IPS-18a (cell line): ENCODE data around the gene PSD.

Experiments used
- H3K27ac ChIP-seq: one replicate; pipeline ENCODE4 v1.5.1; 2013; ENCODE audit warnings: low read length
- H3K27me3 ChIP-seq: one replicate; pipeline ENCODE4 v1.6.1; 2013; ENCODE audit warnings: mild to moderate bottlenecking, low read length; ENCODE audit not compliant: control insufficient read depth, insufficient read depth
- H3K36me3 ChIP-seq: one replicate; pipeline ENCODE4 v1.6.1; 2013; ENCODE audit warnings: low read depth, low read length; ENCODE audit not compliant: control insufficient read depth
- H3K4me1 ChIP-seq: one replicate; pipeline ENCODE4 v1.6.1; 2013; ENCODE audit warnings: low read depth, low read length; ENCODE audit not compliant: control insufficient read depth
- H3K4me3 ChIP-seq: one replicate; pipeline ENCODE4 v1.5.1; 2013; ENCODE audit warnings: low read length
- H3K9ac ChIP-seq: one replicate; pipeline ENCODE4 v1.6.1; 2013; ENCODE audit warnings: mild to moderate bottlenecking, low read length, moderate library complexity
- H3K9me3 ChIP-seq: one replicate; pipeline ENCODE4 v1.6.1; 2013; ENCODE audit warnings: low read depth, low read length; ENCODE audit not compliant: control insufficient read depth

Gene PSD

GRCh38 chr10:102424145-102424544 is 5.6 kb upstream of the PSD start:
- H3K27me3 ChIP-seq: peaks cover 7% of the 10 kb centered on the region
- peaks cover 5% of the 10 kb centered on the region for H3K4me1 ChIP-seq
- no peak overlapping the region for H3K27ac ChIP-seq
- H3K9me3 ChIP-seq: no peaks in the 10 kb centered on the region
- H3K36me3 ChIP-seq: peaks cover 3% of the 10 kb centered on the region
- no peak overlapping the region for H3K9ac ChIP-seq
- H3K4me3 ChIP-seq: no peak overlapping the region

- no peak overlapping the region for H3K4me3 ChIP-seq
- peaks cover 3% of the 10 kb centered on the region for H3K36me3 ChIP-seq
- peaks cover 7% of the 10 kb centered on the region for H3K27me3 ChIP-seq
- H3K27ac ChIP-seq: no peak overlapping the region
- no peak overlapping the region for H3K9ac ChIP-seq
- H3K9me3 ChIP-seq: no peaks in the 10 kb centered on the region
- peaks cover 5% of the 10 kb centered on the region for H3K4me1 ChIP-seq
Observed at GRCh38 chr10:102423372-102423968, 4.9 kb upstream of the PSD start.

- peaks cover 3% of the 10 kb centered on the region for H3K36me3 ChIP-seq
- peaks cover 5% of the 10 kb centered on the region for H3K4me1 ChIP-seq
- H3K27ac ChIP-seq: no peak overlapping the region
- H3K27me3 ChIP-seq: peaks cover 14% of the 10 kb centered on the region
- no peaks in the 10 kb centered on the region for H3K9me3 ChIP-seq
- H3K9ac ChIP-seq: no peak overlapping the region
- peak overlapping the region; percentile 84 for H3K4me3 ChIP-seq
Observed at GRCh38 chr10:102422545-102423129, 4.1 kb upstream of the PSD start.

- Histone ChIP-seq H3K9ac (peak overlapping the region; percentile 63), H3K27ac (no peak overlapping the region), H3K4me1 (peaks cover 5% of the 10 kb centered on the region), H3K27me3 (peaks cover 14% of the 10 kb centered on the region), H3K36me3 (peaks cover 3% of the 10 kb centered on the region), H3K9me3 (no peaks in the 10 kb centered on the region), H3K4me3 (peak overlapping the region; percentile 84)
Observed at GRCh38 chr10:102421757-102422512, 3.4 kb upstream of the PSD start.

GRCh38 chr10:102421507-102421756 is 2.8 kb upstream of the PSD start:
- H3K9me3 ChIP-seq: no peaks in the 10 kb centered on the region
- H3K27me3 ChIP-seq: peaks cover 14% of the 10 kb centered on the region
- no peak overlapping the region for H3K27ac ChIP-seq
- H3K9ac ChIP-seq: peak overlapping the region; percentile 63
- H3K36me3 ChIP-seq: peaks cover 3% of the 10 kb centered on the region
- peaks cover 5% of the 10 kb centered on the region for H3K4me1 ChIP-seq
- peak overlapping the region; percentile 84 for H3K4me3 ChIP-seq

GRCh38 chr10:102420714-102421506 is 2.3 kb upstream of the PSD start, which contains the start of gene FBXL15:
FBXL15 (plus strand) TSS chr10:102420836; CDS start chr10:102421130, 294 bp downstream.
- peak within 1 kb of the TSS; percentile 12 for H3K27ac ChIP-seq
- peaks cover 3% of the 10 kb centered on the region for H3K36me3 ChIP-seq
- peak within 1 kb of the TSS; percentile 84 for H3K4me3 ChIP-seq
- H3K9me3 ChIP-seq: no peaks in the 10 kb centered on the region
- H3K4me1 ChIP-seq: peaks cover 5% of the 10 kb centered on the region
- H3K9ac ChIP-seq: peak within 1 kb of the TSS; percentile 63
- H3K27me3 ChIP-seq: peaks cover 14% of the 10 kb centered on the region

GRCh38 chr10:102420181-102420713 is 1.7 kb upstream of the PSD start:
- peak overlapping the region; percentile 84 for H3K4me3 ChIP-seq
- H3K9me3 ChIP-seq: no peaks in the 10 kb centered on the region
- H3K4me1 ChIP-seq: peaks cover 5% of the 10 kb centered on the region
- no peak overlapping the region for H3K27ac ChIP-seq
- H3K27me3 ChIP-seq: peaks cover 14% of the 10 kb centered on the region
- peak overlapping the region; percentile 63 for H3K9ac ChIP-seq
- peaks cover 3% of the 10 kb centered on the region for H3K36me3 ChIP-seq

GRCh38 chr10:102419269-102420180 is 940 bp upstream of the PSD start:
- no peak overlapping the region for H3K27ac ChIP-seq
- peak overlapping the region; percentile 0 for H3K9ac ChIP-seq

GRCh38 chr10:102416695-102417094 is 1.9 kb downstream of the PSD start:
- peaks cover 19% of the 10 kb centered on the region for H3K27me3 ChIP-seq

More at GRCh38 chr10:102419269-102420180, 940 bp upstream of the PSD start:
- Histone ChIP-seq H3K27me3 (peaks cover 14% of the 10 kb centered on the region), H3K9me3 (no peaks in the 10 kb centered on the region), H3K4me1 (peaks cover 5% of the 10 kb centered on the region), H3K4me3 (peak overlapping the region; percentile 84), H3K36me3 (peaks cover 3% of the 10 kb centered on the region)

GRCh38 chr10:102416283-102416682 is 2.3 kb downstream of the PSD start:
- Histone ChIP-seq H3K36me3 (no peaks in the 10 kb centered on the region), H3K9ac (no peak overlapping the region), H3K4me3 (no peak overlapping the region), H3K27ac (no peak overlapping the region), H3K4me1 (peaks cover 8% of the 10 kb centered on the region), H3K27me3 (peaks cover 23% of the 10 kb centered on the region), H3K9me3 (no peaks in the 10 kb centered on the region)

More at GRCh38 chr10:102416695-102417094, 1.9 kb downstream of the PSD start:
- Histone ChIP-seq H3K4me3 (no peak overlapping the region), H3K27ac (no peak overlapping the region), H3K9me3 (no peaks in the 10 kb centered on the region), H3K9ac (no peak overlapping the region), H3K4me1 (peaks cover 4% of the 10 kb centered on the region), H3K36me3 (no peaks in the 10 kb centered on the region)
